HUES6 (cell line): Measurements from ENCODE around the gene RBM33.

Experiments used
- H3K27ac ChIP-seq: 2 replicates; pipeline ENCODE4 v1.7.0; 2013; ENCODE audit warnings: low read depth, mild to moderate bottlenecking, low read length, inconsistent platforms
- H3K27me3 ChIP-seq: 2 replicates; pipeline ENCODE4 v1.6.1; 2013; ENCODE audit warnings: low read length; ENCODE audit not compliant: control insufficient read depth, insufficient read depth
- H3K36me3 ChIP-seq: 2 replicates; pipeline ENCODE4 v1.6.1; 2013; ENCODE audit warnings: low read length; ENCODE audit not compliant: control insufficient read depth, insufficient read depth
- H3K4me1 ChIP-seq: 2 replicates; pipeline ENCODE4 v1.6.1; 2013; ENCODE audit warnings: low read length; ENCODE audit not compliant: control insufficient read depth, insufficient read depth
- H3K4me3 ChIP-seq: 2 replicates; pipeline ENCODE4 v1.5.1; 2013; ENCODE audit warnings: low read depth, low read length
- H3K9ac ChIP-seq: one replicate; pipeline ENCODE4 v1.6.1; 2013; ENCODE audit warnings: mild to moderate bottlenecking, low read length
- H3K9me3 ChIP-seq: 2 replicates; pipeline ENCODE4 v1.6.1; 2013; ENCODE audit warnings: low read depth, low read length; ENCODE audit not compliant: control insufficient read depth, insufficient read depth

Gene RBM33

DNA sequence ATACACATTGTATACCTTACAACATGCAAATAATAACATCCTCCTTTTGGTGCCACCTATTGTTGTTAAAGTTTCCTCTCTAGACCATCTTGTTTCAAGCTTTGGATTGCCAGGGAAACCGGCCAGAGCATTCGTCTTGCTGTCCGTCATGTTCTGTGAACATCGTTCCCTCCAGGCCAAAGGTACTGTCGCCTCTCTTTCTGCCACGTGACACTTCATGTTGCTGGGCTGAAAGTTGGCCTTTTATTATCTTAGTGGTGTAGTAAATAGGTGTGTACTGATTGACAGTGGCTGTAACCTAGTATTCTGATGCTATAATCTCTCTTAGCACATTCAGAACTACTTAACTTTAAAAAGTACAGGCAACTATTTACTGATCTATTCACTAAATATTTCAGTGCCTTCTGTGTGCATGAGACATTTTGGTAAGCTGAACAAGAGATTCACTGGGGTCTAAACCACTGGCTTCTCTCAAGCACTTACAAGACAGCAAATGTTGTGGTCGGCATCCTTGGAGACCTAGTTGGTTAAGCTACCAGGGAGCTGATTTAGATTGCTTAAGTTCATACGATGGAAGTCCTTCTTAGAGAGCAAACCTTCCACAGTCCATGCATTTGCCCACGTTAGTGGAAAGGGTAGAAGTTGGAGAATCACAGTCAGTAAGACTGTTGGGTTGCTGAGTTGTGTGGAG lies 115.4 kb downstream of the RBM33 start:
- H3K4me3 ChIP-seq, result no peak overlapping the region
- peaks cover 38% of the 10 kb centered on the region for H3K36me3 ChIP-seq
- H3K4me1 ChIP-seq, result peaks cover 22% of the 10 kb centered on the region
- no peak overlapping the region for H3K9ac ChIP-seq
- no peak overlapping the region for H3K27ac ChIP-seq
- H3K9me3 ChIP-seq, result peaks cover 16% of the 10 kb centered on the region
- H3K27me3 ChIP-seq, result no peaks in the 10 kb centered on the region

DNA sequence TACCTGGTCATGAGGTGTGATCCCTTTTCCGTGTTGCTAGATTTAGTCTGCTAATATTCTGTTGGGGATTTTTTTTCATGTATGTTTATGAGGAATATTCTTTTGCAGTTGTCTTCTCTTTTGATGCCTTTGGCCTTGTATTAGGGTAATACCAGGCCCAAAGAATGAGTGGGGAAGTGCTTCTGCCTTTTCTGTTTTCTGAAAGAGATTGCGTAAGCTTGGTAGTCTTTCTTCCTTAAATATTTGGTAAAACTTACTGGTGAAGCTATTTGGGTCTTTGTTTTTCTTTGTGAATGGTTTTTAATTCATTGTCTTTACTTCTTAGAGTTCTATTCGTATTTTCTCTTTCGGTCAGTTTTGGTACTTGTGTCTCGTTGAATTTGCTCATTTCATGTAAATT lies 116.7 kb downstream of the RBM33 start:
- Histone ChIP-seq H3K27ac (no peak overlapping the region), H3K36me3 (peaks cover 50% of the 10 kb centered on the region)

DNA sequence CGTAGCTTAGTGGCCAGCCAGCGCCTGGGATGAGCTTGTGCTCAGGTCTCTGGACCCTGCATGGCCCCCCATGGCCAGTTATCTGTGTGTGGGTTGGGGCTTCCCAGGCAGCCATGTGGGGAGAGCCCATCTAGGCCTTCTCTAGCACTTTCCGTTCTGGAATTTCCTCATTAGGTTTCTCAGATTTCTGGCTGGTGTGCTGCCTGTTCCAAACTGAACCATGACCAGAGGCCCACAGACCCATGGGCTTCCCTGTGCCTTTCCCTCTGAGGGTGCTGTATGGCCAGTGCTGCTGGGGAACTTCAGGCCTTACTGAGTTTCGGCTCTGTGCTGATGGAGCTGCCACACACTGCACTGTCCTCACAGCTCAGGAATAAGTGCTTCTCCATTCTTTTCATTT lies 117.6 kb downstream of the RBM33 start:
- H3K4me1 ChIP-seq, result peaks cover 22% of the 10 kb centered on the region
- H3K9me3 ChIP-seq, result peaks cover 8% of the 10 kb centered on the region
- H3K36me3 ChIP-seq, result peaks cover 51% of the 10 kb centered on the region
- no peak overlapping the region for H3K9ac ChIP-seq
- no peak overlapping the region for H3K27ac ChIP-seq
- no peak overlapping the region for H3K4me3 ChIP-seq
- no peaks in the 10 kb centered on the region for H3K27me3 ChIP-seq

More for the DNA sequence above, 116.7 kb downstream of the RBM33 start:
- no peak overlapping the region for H3K4me3 ChIP-seq
- H3K27me3 ChIP-seq, result no peaks in the 10 kb centered on the region
- H3K9me3 ChIP-seq, result peaks cover 16% of the 10 kb centered on the region
- no peak overlapping the region for H3K9ac ChIP-seq
- H3K4me1 ChIP-seq, result peaks cover 22% of the 10 kb centered on the region

- no peak overlapping the region for H3K27ac ChIP-seq
- H3K36me3 ChIP-seq, result peaks cover 57% of the 10 kb centered on the region
- H3K9ac ChIP-seq, result no peak overlapping the region
Observed at GRCh38 chr7:155762655-155763054, 118.2 kb downstream of the RBM33 start.

DNA sequence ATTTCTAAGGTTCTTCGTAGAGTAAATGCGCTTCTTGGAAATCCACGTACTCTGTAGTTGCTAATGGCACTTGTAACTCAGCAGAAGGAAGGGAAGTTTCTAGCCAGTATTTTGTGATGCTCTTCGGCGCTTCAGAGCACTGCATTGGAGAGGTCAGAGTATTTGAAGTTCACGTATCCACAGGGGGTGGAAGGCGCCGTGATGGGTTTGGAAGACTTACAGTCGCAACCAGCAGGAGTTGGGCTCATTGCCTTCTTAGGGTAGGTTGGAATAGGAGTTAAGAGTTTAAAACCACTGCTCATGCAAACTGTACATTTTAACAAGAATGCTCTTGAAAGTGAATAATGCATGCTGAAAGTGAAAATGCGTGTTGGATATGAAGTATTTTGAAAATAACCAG lies 118.7 kb downstream of the RBM33 start:
- H3K27ac ChIP-seq, result no peak overlapping the region
- no peaks in the 10 kb centered on the region for H3K9me3 ChIP-seq
- peaks cover 22% of the 10 kb centered on the region for H3K4me1 ChIP-seq
- no peak overlapping the region for H3K4me3 ChIP-seq
- H3K27me3 ChIP-seq, result no peaks in the 10 kb centered on the region
- H3K36me3 ChIP-seq, result peaks cover 61% of the 10 kb centered on the region
- no peak overlapping the region for H3K9ac ChIP-seq

More at GRCh38 chr7:155762655-155763054, 118.2 kb downstream of the RBM33 start:
- Histone ChIP-seq H3K4me3 (no peak overlapping the region), H3K9me3 (peaks cover 2% of the 10 kb centered on the region; the same call in 1 of the 2 replicates), H3K27me3 (no peaks in the 10 kb centered on the region), H3K4me1 (peaks cover 22% of the 10 kb centered on the region)

DNA sequence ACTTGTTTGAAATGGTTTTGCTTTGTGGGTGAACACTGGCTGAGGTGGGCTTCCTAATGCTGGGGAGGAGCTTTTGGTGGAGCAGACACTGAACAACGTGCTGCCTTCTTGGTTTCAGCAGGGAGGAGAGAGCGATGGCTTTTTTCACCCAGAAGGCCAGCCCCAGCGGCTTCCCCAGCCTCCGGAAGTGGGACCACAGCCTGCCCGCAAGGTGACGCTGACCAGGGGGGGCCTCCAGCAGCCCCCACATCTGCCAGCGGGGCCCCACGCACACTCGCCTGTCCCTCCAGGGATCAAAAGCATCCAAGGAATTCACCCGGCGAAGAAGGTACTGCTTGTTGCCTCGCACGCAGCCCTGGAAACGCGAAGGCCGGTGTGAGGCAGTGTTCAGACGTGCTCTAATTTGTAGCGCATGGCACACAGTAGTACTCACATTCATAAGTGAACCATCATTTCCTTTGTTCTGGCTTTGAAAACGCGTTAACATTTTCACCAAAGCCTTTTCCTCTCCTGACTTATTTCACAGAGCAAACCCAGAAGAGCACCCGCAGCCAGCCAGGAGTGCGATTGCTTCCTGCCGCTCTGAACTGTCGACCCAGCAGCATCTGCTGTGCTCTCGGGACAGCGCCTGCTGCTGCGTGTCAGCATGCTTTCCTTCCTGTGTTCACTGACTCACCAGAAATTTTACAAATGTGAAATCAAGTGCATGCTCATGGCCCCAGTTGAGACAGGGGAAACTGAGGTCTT lies 119.4 kb downstream of the RBM33 start:
- Histone ChIP-seq H3K4me1 (peaks cover 16% of the 10 kb centered on the region; the same call in 1 of the 2 replicates), H3K9ac (no peak overlapping the region), H3K4me3 (no peak overlapping the region), H3K36me3 (peaks cover 61% of the 10 kb centered on the region), H3K27me3 (no peaks in the 10 kb centered on the region), H3K27ac (no peak overlapping the region), H3K9me3 (no peaks in the 10 kb centered on the region)

- Histone ChIP-seq H3K4me3 (no peak overlapping the region), H3K4me1 (peaks cover 16% of the 10 kb centered on the region; the same call in 1 of the 2 replicates), H3K9ac (no peak overlapping the region), H3K9me3 (no peaks in the 10 kb centered on the region), H3K27ac (no peak overlapping the region), H3K27me3 (no peaks in the 10 kb centered on the region), H3K36me3 (peaks cover 66% of the 10 kb centered on the region)
Observed at GRCh38 chr7:155764438-155764793, 120.0 kb downstream of the RBM33 start.

- no peak overlapping the region for H3K4me3 ChIP-seq
- no peak overlapping the region for H3K27ac ChIP-seq
- no peak overlapping the region for H3K9ac ChIP-seq
- H3K27me3 ChIP-seq, result no peaks in the 10 kb centered on the region
- peaks cover 16% of the 10 kb centered on the region; the same call in 1 of the 2 replicates for H3K4me1 ChIP-seq
- no peaks in the 10 kb centered on the region for H3K9me3 ChIP-seq
- peaks cover 67% of the 10 kb centered on the region for H3K36me3 ChIP-seq
Observed at GRCh38 chr7:155765458-155765857, 121.0 kb downstream of the RBM33 start.

GRCh38 chr7:155766386-155766785 lies 121.9 kb downstream of the RBM33 start:
- H3K36me3 ChIP-seq, result peaks cover 75% of the 10 kb centered on the region
- no peak overlapping the region for H3K4me3 ChIP-seq
- no peaks in the 10 kb centered on the region for H3K27me3 ChIP-seq
- H3K9ac ChIP-seq, result no peak overlapping the region
- no peaks in the 10 kb centered on the region for H3K9me3 ChIP-seq
- no peak overlapping the region for H3K27ac ChIP-seq
- peaks cover 16% of the 10 kb centered on the region; the same call in 1 of the 2 replicates for H3K4me1 ChIP-seq

- no peak overlapping the region for H3K4me3 ChIP-seq
- H3K27ac ChIP-seq, result no peak overlapping the region
- peaks cover 13% of the 10 kb centered on the region; the same call in 1 of the 2 replicates for H3K4me1 ChIP-seq
- H3K9ac ChIP-seq, result no peak overlapping the region
- peaks cover 80% of the 10 kb centered on the region for H3K36me3 ChIP-seq
- no peaks in the 10 kb centered on the region for H3K27me3 ChIP-seq
- H3K9me3 ChIP-seq, result no peaks in the 10 kb centered on the region
Observed at GRCh38 chr7:155766966-155767916, 122.8 kb downstream of the RBM33 start.
